Astrocyte of the hippocampus (primary cell): ENCODE data around the gene XAGE2.
A peak's percentile ranks its signal among the peaks of the same experiment; 100 is the strongest.
"Not testable (repeated sequence)": the region's sequence is repeated elsewhere in the genome, so short reads cannot be mapped to it uniquely, and the experiment has no call there.

Experiments used
- DNase-seq: peaks from one replicate; pipeline ENCODE4 v3.0.0; 2011; ENCODE audit warnings: low read depth, low spot score

Gene XAGE2

DNA sequence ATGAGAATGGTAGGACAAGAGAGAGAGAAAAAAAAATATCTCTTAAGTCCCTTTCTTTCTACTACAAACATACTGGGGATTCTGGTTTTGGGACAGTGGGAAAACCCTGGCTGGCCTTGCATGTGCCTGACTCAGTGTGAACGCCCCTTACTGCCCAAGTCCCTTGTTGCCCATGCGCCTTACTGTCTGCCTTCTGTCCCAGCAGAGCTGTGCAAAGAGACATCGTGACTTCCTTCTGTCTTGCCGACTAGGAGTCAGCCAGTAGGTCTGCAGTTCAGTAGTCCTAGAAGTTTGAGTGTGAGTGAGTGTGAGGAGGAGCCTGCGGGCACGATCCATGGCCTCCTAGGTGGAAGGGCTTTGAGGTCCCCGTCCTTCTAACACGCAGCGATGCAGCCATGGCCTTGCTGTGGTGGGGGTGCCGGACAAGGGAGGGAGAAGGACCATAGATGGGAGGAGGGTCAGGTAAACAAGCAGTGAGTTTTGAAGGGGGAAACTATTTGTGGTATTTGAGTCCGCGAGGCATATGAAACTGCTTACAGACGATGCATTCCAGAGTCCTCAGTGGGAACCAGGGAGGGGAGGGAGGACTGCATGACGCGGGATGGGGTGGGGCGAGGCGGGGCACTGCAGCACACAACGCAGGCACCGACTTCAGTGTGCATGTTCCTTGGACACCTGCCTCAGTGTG is at the start of gene XAGE2:
Gene XAGE2, plus strand, starts transcription at position 654 of the 688 bp plus-strand sequence. CDS start 994 bp downstream, outside the sequence.
- no peak for DNase-seq

DNA sequence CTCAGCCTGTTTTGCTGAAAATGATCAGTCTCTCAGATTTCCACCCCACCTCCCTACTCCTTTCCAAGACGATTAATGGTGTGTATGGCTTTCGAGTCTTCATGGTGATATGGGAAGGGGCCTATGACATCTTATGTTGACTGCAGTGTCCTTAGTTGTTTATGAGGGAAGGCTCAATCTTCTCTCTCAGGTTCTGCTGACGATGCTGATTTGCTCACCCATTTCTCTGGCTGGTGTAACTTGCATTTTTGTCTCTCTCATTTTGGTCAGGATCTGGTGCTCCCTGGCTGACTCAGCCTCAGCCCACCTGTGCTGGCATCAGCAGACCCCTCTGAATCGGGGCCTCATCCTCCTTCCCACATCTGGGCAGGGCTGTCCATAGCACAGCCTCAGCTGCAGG is 31.4 kb upstream of the XAGE2 start:
- DNase-seq, result no peak

GRCh38 chrX:52341493-52341892 is 27.3 kb upstream of the XAGE2 start:
- no peak for DNase-seq

DNA sequence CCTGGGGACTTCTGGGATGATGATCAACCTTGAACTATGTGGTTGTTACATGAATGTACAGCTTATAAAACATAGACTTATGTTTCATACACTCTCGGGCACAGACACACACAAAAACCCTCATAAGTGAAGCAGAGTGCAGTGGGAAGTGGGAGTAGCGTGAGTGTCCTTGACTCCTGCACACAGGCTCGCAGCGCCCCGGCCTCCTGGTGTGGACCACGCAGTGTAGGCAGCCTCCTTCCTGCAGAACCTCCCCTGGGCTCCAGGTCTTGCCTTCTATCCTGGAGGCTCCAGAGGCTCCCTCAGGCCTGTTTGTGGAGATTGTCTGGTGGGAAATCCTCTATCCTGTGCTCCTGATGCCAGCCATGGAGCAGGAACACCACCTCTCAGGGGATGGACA is 25.7 kb upstream of the XAGE2 start:
- DNase-seq, result not testable (repeated sequence)

DNA sequence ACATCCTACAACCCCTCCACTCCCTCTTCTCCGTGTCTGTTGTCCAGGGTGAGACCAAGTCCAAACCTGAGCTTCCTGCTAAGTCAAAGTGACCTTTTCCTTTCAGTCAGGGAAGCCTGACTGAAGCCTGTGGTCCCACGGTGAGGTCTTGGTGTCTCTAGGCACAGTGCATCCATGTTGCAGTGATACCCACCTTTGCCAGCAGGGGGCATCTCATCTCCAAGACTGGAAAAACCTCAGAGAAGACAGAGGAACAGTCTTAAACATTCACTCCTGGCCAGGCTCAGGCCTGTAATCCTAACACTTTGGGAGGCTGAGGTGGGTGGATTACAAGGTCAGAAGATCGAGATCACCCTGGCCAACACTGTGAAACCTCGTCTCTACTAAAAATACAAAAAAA is 23.4 kb upstream of the XAGE2 start:
- DNase-seq, result peak; percentile 2

GRCh38 chrX:52346174-52347165 is 22.4 kb upstream of the XAGE2 start:
- DNase-seq, result no peak

DNA sequence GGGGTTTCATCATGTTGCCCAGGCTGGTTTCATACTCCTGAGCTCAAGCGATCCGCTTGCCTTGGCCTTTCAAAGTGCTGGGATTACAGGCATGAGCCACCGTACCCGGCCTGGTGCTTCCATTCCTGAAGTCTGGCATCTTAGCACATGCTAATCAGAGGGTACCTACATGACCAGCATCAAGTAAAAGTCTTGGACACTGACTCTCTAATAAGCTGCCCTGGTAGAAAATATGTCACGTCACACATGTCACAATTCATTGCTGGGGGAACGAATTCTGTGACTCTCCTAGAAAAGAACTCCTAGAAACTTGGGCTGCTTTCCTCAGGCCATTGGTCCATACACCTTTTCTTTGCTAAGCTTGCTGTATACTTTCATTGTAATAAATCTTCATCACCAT is 19.1 kb upstream of the XAGE2 start:
- no peak for DNase-seq

DNA sequence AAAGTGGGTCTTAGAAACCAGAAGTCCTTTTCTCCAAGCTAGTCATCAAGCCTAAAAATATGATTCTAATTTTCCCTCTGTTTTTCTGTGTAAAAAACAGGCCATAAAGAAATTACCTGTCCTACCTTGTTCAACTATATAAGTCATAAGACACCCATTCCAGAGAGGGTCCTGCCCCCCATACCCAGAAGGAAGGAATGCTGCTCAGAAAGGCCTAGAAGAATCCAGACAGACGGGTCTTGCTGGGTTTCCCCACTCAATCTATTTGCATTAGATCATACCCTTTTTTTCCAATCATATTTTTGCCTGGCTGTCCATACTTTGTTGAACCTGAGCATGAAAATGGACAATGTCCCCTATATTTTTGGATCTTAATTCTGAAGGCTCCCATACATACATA is 16.3 kb upstream of the XAGE2 start:
- DNase-seq, result no peak

GRCh38 chrX:52353838-52354237 is 15.0 kb upstream of the XAGE2 start:
- no peak for DNase-seq

DNA sequence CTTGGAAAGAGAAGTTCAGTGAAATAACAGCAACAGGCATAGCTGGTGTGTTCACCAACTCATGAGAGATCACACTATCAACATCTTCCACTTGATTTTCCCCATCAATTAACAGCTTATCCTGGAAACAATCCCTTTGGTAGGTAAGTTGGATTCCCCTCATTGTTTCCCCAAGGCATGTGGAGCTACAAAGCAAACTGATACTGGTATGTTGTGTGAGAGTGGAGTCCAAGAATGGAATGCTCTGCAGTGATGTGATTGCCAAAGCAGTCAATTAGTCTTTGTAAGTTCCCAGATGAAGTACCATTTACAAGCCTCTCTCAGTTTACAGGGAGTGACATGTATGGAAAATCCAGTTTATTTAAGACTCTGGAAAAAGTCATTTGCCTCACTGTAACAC is 13.7 kb upstream of the XAGE2 start:
- no peak for DNase-seq

DNA sequence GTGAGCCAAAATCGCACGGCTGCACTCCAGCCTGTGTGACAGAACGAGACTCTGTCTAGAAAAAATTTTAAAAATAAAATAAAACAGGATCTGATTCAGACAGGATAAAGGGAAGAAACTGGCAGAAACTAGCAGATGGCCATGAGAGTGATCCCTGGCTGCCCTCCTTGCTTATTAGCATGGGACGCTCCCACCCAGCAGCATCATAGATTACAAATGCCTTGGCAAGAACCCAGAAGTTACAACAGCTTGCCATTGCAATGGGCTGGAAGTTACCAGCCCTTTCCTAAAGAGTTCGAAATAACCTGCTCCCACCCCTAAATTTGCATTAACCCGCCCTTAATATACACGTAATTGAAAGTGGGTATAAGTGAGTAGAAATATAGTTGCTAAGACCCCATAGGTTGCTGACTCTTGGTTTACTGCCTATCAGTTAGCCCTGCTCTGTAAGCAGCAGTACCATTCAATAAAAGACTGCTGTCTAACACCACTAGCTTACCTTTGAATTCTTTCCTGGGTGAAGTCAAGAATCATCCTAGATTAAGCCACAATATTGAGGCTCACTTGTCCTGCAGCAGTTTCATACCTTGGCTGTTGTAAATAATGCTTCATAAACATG is 9.1 kb upstream of the XAGE2 start:
- DNase-seq, result no peak

DNA sequence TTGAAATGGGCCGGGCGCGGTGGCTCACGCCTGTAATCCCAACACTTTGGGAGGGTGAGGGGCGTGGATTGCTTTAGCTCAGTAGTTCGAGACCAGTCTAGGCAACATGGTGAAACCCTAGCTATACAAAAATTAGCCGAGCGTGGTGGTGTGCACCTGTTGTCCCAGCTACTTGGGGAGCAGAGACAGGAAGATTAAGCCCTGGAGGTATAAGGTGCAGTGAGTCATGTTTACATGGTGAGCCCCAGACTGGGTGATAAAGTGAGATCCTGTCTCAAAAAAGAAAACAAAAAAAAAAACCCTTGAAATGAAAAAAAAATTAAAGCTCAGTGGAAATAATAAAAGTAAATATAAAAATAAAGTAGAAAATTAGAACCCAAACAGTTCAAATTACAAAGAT is 6.9 kb upstream of the XAGE2 start:
- DNase-seq, result no peak

GRCh38 chrX:52363247-52363883 is 5.5 kb upstream of the XAGE2 start:
- DNase-seq, result no peak

GRCh38 chrX:52378870-52379269 is 10.0 kb downstream of the XAGE2 start:
- DNase-seq, result no peak

DNA sequence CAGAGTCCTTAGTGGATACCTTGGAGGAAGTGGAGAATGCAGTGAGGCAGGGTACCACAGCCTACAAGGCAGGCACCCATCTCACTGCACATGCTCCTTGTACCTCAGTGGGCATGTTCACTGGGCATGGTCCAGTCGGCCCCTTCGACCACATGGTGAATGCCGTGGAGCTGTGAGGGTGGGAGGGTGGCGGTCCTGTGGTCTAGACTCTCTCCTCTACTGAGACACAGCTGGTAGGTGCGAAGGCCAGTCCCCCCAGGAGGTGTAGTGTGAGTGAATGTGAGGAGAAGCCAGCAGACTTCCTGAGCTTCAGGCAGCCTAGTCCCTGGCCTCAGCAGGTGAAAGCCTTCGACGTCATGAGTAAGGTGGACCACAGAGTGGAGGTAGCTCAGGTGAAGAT is 12.2 kb downstream of the XAGE2 start:
- DNase-seq, result no peak

DNA sequence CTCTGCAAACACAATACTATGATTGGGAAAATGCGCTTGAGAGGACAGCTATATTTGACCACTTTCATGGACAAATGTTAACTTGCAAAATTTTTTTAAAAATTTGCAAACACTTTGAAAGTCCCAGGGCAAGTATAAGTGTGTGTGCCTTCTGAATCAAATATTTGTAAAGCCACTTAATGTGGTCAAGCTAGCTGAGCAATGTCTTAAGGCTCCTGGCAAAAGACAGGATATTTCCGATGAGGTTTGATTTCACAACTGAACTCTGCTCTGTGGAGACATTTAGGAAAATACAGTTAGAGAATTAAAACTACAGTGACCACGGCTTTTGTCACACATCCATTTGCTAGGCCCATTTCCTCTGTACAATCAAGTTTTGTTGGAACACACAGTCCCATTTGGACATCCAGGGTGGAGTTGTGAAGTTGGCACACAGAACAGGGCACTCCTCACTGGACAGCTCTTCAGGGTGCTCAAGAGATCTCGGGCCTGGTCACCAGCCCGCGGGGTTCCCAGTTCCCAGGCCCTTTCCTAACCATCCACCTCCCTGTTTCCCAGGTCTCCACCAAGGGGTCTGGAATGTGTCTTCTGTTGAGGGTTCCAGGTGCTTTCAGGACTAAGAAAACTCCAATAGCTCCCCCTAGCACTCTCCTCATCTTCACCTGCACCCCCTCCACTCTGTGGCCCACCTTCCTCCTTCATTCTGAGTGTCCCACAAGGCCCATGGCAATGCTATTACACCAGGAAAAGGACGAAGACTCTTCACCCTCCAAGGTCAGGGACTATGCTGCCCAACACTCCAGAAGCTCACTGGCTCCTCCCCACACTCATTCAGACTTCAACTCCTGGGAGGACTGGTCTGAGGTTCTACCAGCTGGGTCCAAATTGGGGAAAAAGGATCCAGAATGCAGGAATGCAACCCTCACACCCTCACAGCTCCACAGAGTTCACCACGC is 41.9 kb downstream of the XAGE2 start:
- DNase-seq, result no peak

GRCh38 chrX:52415304-52415703 is 46.5 kb downstream of the XAGE2 start:
- no peak for DNase-seq

DNA sequence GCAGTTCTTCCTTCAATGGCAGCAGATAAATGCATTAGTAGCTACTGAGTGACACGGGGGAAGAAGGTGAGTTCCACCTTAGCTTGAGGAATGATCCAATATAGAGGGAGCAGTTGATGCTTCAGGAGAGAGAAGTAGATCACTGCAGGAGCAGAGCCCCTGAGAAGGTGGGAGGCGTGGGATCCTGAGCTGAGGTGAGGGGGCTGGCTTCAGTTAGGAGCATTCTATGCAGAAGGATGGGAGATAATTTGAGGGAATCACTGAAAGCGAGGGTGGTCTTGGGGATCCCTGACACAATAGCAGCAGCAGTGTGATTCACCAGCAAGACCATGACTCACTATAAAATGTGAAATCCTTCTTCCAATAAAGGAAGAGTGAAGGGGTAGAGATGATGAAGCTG is 48.0 kb downstream of the XAGE2 start:
- DNase-seq, result no peak

DNA sequence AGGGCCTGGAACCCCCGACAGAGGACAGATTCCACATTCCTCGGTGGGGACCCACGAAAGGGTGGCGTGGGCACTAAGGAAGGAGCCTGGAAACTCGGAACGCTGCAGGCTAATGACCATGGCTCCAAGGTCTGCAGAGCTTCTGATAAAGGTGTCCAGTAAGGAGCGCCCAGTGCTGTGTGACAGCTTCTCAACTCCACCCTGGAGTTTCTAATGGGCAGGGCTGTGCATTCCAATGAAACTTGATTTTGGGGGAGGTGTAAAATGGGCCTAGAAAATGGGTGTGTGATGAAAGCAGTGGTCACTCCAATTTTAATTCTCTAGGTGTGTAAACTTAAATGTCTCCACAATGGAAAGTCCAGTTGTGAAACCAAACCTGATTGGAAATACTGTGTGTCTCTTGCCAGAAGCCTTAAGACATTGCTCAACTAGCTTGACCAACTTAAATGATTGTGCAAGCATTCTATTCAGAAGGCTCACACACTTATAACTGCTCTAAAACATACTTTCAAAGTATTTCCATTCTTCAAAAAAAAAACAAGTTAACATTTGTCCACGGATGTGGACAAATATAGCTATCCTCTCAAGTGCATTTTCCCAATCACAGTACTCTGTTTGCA is 52.1 kb downstream of the XAGE2 start:
- DNase-seq, result no peak

GRCh38 chrX:52422884-52423283 is 54.1 kb downstream of the XAGE2 start:
- peak; percentile 7 for DNase-seq
